ENCODE measurements around the gene TIAM2.
"Not testable (repeated sequence)": the region's sequence is repeated elsewhere in the genome, so short reads cannot be mapped to it uniquely, and the experiment has no call there.

TIAM2 gene

DNA sequence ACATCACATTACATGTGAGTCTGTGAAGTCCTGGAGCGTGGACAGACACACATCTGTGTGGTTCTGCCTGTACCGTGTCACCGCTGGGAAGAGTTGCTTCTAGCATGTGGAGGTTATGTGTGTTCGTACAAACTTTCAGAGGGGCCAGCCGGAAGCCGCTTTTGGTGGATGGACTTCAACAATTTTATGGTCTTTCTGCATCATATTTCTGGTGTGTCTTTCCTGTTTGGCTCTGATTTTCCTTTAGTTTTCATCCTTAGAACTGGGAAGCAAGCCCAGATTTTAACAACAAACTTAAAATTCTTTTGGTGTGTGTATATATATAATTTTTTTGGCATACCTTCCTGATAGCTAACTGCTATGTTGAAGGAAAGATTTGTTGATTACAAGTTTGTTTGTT, 71.2 kb downstream of the TIAM2 start:
- no peak for DNase-seq

DNA sequence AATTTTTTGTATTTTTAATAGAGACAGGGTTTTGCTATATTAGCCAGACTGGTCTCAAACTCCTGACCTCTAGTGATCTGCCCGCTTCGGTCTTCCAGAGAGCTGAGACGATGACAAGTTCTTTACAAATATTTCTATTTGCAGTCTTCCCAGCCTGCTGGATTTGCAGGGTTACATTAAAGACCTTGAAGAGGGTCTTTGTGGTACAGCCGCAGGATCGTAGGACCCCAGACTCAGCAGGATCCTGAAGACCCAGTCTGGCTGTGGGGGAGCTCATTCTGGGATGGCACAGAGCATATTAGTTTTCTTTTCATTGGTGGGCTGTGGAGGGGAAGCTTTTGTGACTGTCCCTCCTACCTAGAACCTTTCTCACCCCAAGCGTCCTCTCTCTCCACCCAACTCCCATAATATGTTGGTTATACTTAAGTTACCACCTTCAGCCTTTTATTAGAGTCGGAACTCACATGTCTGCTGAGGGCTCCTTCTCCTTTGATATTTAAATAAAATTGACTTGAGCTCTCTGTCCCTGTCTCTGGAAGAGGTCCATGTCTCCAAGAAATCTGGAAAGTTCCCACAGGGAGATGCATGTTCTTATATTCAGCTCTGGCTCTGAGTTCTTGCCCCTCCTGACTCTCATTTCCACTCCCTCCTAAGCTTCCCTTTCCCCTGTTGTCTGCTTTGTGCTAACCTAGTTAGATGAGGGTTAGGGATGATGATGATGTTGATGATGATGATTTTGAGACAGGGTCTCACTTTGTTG, 72.0 kb downstream of the TIAM2 start:
- DNase-seq = no peak

DNA sequence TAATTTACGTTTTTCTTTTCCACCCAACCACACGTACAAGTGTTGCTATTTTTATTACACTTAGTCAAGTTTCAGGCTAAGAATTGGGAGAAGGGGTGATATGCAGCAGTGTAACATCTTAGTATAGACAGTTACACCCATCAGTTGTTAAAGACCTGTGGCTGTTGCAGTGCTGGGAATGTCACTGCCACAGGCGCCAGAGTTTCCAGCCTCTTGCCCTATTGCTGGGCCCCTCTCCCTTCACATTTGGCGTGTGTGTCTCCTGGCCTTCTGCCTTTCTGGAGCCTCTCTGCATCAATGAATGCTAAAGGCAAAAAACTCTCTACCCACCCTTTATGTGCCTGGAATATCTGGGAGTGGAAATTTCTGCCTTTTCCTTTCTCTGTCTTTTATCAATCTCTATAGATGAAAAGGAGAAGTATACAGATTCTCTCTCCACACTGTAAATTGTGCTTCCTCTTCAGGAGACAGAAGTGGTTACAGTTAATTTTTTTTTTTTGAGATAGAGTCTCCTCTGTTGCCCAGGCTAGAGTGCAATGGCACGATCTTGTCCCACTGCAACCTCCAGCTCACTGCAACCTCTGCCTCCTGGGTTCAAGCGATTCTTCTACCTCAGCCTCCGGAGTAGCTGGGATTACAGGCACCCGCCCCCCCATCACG, 73.0 kb downstream of the TIAM2 start:
- no peak for DNase-seq

DNA sequence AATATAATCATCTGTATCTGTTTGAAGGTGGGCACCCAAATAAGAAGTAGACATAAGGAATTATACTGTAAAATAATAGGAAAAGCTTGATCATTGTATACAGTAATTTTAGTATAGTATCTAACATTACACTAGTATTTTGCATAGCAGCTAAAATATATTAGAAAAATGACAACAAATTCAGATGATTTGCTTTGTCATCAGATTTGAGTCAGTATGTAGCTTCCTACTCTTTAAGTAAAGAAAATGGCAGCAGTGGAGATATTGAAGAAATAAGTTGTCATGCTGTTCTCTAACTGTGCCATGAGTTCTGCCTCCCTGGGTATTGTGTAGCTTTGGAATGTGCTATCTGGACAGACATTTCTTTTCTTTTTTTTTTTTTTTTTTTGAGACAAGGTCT, 74.4 kb downstream of the TIAM2 start:
- DNase-seq = no peak

DNA sequence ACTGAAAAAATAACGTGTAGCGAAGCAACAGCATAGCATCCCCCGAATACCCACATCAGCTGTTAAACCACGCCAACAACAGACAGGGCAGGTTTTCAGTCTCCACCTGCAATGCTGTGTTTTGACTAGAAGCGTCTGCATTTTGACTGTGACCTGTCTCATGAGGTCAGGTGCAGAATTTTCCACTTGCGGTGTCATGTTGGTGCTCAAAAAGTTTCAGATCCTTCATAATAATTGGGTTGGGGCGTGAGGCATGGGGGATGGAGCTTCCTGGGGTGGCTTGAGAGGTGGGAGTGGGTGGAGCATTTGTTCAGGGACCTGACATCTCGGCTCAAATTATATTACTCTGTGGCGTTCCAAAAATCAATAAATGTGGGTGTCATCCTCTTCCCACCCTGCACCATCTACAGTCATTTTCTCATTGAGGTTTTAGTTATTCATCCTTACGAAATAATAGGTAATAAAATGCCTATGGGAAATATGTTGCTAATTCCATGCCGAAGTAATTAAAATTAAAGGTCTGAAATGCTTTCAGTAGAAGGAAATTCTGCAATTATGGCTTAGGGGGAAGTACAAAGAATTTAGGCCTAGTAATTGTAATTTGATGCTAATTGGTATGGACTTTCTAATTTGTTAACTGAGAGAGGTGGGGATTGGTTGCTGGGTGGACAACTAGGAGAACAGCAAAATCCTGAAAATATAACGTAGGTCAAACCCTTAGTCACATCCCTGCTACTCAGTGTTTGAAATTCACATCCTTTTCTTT, 81.0 kb downstream of the TIAM2 start:
- DNase-seq = no peak

DNA sequence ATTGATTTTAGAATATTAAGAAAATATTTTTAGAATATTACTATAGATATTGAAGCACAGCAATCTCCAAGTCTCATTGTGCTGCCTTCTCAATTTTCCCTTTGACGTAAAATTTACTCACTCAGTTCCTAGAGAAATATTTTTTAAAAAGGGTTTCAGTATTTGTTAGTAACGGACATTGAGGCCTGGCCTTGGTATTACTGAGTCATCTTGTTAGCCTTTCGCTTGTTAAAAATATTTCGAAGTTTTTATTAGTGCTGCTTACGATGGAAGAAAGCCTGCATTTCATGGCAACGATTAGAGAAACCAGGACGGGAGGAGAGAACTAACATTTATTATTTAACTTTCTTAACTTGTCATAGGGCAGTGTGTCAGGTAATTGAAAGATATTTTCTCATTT, 82.2 kb downstream of the TIAM2 start:
- DNase-seq = no peak

DNA sequence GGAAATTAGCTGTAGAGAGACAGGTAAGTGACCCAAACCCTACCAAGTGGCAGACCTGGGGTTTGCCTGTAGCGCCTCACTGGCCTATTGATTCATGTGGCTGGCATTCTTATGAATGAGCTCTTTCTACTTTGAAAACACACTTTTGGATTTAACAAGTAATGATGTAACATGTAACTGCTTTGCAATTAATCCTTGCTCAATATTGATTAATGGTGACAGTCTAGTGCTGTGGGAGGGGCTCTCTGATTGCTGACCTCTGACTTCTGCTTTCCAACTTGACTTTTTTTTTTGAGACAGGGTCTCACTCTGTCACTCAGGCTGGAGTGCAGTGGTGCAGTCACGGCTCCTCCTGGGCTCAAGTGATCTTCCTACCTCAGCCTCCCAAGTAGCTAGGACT, 82.7 kb downstream of the TIAM2 start:
- DNase-seq = no peak

DNA sequence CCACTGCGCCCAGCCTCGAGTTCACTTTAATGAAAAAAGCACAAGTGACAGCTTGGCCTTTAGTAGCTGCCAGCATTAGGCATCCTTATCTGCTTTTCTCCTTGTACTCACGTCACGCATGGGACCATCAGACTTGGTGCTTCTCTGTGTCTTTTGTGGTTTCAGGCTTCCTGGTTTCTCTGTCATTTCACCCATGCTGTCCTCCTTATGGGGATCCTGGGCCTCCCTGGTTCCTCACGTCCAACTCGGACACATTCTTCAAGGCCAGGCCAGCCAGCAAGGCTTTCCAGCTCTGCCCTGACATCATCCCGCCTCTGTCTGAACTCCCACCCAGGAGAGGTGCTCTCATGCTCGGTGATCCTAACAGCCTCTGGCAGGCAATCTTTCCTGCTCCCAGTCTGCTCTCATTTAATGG, 83.2 kb downstream of the TIAM2 start:
- DNase-seq = no peak

DNA sequence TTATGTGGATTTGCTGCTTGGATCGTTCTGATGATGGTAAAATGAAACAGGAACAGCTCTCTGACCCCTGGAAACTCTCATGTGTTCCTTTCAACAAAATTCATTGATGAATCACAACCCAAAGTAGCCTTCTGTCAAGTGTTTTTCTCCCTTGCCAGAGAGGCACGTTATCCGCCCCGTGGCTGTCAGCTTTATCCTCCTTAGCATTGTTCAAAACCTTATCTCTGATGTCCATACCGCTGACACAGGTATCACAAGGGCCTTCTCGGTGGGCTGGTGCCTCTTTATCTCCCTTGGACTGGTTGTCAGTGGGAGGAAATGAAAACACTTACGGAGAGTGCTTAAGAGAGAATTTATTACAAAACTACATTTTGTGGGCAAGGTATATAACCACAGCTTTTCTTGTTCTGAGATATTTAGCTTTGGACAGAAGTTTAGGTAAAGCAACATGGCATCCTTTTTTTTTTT, 84.9 kb downstream of the TIAM2 start:
- DNase-seq = no peak

DNA sequence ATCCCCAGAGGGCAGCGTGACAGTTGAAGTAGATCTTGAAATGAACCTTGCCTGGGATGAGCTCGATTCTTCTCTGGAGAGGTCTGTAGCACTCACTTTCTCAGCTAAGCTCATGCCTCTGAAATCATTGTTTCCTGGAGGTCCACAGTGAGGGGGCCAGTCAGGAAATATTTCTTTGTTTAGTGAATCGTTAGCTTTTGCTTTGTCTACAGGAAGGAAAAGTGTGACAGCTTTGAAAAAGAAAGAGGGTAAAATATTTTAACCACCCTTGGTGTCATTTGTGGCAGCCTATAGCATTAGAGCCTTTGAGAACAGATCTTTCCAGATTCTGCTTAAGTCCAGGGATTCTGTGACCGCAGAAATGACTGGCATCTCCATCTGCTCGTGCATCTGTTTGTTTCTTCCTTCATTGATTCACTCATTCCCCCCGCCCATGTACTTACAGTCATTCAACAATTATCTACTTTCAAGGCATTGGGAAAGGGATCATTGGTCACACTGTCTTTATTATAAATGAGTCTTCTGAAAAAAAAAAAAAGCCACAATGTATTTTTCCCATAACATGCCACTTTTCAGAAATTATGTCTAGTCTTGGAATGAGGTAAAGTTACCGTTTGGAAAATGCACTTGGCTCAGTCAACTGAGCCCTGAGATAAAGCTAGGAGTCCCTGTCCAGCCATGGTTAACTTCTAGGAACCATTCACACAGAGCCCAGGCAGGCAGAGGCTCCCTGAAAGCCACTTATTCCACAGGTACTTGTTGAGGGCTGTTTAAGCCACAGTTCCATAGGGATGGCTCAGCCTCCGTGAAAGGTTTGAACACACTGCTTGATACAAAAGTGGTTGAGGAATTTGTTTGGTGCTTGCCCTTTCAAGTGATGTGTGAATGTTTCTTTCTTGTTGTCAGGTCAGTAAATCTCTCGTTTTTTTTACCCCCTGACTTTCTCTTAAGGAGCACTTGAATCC, 86.0 kb downstream of the TIAM2 start:
- no peak for DNase-seq

DNA sequence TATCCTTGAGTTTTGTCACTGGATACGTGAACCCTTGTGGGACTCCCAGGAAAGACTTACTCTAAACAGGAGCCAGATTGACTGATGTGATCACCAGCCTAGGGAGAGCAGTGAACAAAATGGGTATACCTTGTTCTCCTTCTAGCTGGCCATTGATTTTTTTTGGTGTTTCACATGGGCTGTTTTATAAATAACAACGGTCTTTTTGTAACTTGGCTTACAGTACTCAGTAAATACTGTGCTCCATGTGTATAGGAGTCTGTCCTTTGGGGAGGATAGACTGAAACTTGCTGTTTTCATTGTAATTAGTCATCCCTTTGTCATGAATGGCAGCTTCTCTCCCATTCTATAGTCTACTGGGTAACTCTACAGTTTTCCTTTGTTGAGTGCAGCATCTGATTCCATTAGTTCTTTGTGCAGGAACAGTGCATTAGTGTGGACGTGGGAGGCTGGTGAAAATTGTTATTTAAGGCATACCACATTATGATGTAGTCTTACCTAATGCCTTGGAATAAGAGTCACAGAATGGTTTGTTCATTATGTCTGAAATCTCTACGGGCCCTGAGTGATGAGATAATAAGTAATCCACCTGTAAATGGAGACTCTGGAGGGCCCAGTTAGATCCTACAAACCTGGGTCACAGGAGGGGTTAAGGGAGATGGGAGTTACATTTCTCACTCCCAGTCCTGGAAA, 89.5 kb downstream of the TIAM2 start:
- no peak for DNase-seq

DNA sequence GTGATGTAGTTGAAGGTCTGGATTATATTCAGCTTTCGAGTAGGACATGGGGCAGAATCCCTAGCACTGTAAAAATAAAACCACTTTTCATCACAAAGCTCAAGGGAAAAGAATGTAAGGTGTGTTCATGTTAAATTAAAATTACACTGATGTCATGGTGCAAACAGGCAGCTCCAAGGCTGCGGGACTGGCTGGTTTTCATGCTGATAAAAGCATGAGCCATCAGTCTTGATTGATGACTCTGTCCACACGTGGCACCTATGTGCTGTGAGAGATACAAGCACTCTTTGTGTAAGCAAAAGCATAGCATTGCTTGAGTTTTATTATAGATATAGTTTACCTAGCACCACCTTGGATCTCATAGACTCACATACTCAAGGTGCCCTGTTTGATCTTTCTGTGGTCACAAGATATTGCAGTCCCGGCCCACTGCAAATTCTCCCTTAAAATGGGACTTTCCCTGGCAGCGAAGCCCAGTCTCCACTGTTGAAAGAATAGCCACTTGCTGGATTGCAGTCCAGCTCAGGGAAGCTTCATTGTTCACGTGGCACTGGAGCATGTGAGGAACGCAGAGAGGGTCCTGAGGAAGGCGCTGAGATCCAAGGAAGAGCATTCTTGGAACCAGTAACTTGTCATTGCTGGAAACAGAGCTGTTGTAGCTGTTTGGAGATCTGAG, 90.6 kb downstream of the TIAM2 start:
- no peak for DNase-seq

DNA sequence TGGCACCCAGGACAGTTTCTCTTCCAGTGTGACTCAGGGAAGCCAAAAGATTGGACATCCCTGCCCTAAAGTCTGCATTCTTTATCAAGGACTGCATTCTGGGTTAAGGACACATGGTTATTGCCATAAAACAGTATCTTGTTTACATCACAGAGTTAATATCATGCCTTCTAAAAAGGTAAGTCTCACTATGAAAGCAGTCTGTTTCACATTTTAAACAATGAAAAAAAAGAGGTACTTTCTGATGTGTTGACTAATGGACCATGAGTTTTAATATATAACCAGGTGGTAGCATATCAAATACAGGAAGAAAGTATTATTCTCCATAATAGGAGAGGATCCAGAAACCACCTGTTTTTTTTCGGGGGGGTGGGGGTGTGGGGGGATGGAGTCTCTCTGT, 93.7 kb downstream of the TIAM2 start:
- DNase-seq = no peak

DNA sequence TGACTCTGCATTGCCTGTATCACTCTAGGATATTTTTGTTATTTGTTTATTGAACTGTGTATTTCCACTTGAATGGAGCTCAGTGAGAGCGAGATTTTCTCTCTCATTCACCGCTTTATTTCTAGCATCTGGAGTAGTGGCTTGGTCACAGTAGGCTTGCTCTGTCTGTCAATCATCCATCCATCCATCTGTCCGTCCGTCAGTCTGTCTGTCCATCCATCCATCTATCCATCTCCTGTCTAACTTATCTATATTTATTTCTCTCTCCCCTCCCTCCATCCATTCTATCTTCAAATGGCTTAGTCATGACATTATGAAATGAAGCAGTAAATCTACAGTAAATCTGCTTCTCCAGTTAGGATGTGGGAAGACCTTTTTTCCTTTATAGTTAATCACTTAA, 94.6 kb downstream of the TIAM2 start:
- no peak for DNase-seq

DNA sequence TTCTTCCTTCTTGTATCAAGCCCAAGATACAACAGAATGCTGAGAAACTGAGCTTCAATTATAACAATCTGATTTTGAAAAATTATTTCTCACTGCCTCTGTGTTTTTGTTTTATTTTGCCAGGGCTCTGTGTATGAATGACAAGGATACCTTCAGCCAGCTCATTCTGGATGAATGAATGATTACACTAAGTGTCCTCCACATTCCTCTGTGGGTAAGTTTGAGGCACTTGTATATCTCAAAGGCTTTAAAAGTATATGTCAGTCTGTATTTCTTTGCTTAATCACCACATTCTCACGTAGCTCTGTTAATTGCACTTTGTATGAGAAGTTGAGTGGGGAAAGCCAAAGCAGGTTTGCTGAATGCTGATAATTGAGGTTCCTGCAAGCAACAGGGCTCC, 95.1 kb downstream of the TIAM2 start:
- DNase-seq = no peak

DNA sequence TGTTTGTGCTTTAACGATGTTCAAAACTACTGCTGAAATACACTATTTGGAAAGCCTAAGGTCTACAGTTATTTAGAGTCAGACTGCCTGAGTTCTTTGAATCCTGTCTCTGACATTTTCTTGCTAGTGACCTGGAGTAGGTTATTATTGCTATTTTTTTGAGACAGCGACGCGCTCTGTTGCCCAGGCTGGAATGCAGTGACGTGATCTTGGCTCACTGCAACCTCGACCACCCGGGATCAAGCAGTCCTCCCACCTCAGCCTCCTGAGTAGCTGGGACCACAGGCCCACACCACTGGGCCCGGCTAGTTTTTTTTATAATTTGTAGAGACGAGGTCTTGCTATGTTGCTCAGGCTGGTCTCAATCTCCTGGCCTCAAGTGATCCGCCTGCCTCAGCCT, 96.6 kb downstream of the TIAM2 start:
- no peak for DNase-seq

DNA sequence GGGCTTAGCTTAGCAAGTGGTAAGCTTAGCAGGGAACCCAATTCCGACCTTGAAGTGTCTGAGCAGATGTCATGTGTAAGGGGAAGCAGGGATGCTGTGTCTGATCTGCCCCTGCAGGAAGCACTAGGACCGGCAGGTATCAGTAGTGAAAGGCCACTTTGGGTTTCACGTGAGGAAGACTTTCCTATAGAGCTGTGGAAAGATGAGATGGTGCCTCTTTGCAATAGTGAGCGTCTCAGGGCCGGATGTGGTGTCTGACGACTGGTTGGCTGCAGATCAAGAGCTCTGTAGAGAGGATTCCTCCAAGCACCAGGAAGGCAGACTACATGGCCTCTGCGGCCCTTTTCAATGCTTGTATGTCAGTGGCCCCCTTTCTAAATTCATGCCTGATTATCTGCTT, 98.3 kb downstream of the TIAM2 start:
- no peak for DNase-seq

DNA sequence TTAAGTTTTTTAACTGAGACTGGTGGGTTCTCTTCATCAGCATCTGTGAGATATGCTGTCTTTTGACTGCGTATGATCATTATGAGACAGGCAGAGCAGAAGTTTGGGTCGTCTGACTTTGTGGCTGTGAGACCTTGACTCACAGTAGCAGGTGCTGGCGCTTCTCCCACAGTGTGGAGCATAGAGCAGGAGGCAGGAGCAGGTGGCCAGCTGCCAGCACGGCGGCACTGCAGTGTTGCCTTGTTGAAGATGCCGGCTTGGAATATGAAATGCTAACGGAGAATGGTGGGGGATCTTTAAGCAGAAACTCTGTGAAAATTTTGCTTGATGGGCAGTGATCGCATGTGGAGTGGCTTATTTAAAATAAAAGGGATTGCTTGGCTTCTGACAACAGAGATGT, 105.0 kb downstream of the TIAM2 start:
- no peak for DNase-seq

DNA sequence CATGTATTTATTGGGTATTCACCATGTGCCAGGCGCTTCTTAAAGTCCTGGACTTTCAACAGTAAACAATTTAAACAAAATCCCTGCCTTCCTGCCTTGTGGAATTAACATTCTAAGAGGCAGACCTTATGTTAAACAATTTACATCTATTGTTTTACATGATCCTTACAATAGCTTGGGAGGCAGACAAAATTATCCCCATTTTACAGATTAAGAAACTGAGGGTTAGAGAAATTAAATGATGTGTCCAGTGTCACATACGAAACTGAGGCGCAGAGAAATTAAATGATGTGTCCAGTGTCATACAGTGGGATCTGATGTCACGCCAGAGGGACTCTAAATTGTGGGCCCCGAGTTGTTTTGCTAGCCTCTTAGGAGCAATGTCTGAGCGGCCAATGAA, 105.5 kb downstream of the TIAM2 start:
- no peak for DNase-seq

DNA sequence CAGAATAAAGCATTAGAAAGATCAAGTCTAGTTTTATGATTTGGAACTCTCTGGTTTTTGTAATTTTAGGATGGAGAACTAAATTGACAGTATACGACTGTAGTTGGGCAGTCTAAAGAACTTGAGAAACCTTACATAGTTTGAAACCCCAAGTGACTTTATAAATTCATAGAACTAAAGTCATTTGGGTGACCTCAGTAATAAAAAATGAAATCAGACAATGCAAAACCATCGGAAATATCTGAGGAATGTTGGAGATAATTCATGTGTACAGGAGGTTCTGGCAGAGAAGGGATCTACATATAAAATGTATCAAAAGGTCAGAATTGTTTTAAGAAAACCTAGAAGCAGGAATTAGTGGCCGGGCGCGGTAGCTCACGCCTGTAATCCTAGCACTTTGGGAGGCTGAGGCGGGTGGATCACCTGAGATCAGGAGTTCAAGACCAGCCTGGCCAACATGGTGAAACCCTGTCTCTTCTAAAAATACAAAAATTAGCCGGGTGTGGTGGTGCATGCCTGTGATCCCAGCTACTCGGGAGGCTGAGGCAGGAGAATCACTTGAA, 108.0 kb downstream of the TIAM2 start:
- not testable (repeated sequence) for DNase-seq

DNA sequence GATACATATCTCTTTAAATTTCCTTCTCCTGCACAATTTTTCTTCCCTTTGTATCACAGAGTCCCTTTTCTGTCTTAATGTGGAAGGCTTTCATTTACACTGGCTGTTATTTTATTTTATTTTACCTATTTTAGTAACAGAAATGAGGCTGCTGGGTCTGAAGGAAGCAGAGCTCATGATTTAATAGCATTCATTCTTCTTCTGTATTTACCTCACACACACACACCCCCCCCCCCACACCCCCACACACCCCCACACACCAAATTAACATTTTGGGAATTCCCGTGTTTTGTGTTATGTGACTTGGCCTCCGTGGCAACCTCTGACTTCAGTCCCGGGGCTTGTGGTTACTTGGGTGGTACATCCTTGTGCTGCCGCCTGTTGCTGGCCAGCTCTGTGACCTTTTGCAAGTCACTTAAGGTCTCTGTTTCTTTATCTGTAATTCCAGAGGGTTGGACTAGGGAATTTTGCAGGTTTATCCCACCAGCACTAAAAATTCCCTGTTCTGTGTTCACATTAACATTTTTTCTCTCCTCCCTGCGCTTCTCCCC, 108.8 kb downstream of the TIAM2 start:
- DNase-seq = no peak
